SK-N-DZ (cell line): ENCODE results near the gene FAM222B.
A peak's percentile ranks its signal among the peaks of the same experiment; 100 is the strongest.

Experiments
- DNase-seq: peaks from one replicate; pipeline ENCODE4 v3.0.0-alpha.2; 2015; ENCODE audit warnings: low spot score

FAM222B gene

GRCh38 chr17:28777178-28777577 lies 65.4 kb downstream of the FAM222B start:
- DNase-seq: no peak

GRCh38 chr17:28774206-28774605 lies 68.4 kb downstream of the FAM222B start:
- DNase-seq: no peak

- DNase-seq: no peak
Observed at GRCh38 chr17:28773736-28774135, 68.9 kb downstream of the FAM222B start.

GRCh38 chr17:28765038-28765437 lies 77.6 kb downstream of the FAM222B start:
- DNase-seq: no peak

GRCh38 chr17:28763804-28764266 lies 78.8 kb downstream of the FAM222B start:
- peak; percentile 75 for DNase-seq

- no peak for DNase-seq
Observed at GRCh38 chr17:28763137-28763799, 79.3 kb downstream of the FAM222B start.

GRCh38 chr17:28760601-28761562 lies 81.7 kb downstream of the FAM222B start:
- no peak for DNase-seq

GRCh38 chr17:28759256-28759865 lies 83.2 kb downstream of the FAM222B start:
- no peak for DNase-seq

GRCh38 chr17:28758411-28759121 lies 84.0 kb downstream of the FAM222B start:
- no peak for DNase-seq

GRCh38 chr17:28756049-28756804 lies 86.4 kb downstream of the FAM222B start:
- no peak for DNase-seq

GRCh38 chr17:28755486-28755885 lies 87.1 kb downstream of the FAM222B start:
- no peak for DNase-seq

GRCh38 chr17:28751600-28752366 lies 90.8 kb downstream of the FAM222B start:
- DNase-seq: no peak

- peak; percentile 93 for DNase-seq
Observed at GRCh38 chr17:28750178-28751047, 92.2 kb downstream of the FAM222B start.

- no peak for DNase-seq
Observed at GRCh38 chr17:28749516-28750177, 92.9 kb downstream of the FAM222B start.

GRCh38 chr17:28748852-28749515 lies 93.6 kb downstream of the FAM222B start:
- DNase-seq: no peak

GRCh38 chr17:28747801-28748750 lies 94.5 kb downstream of the FAM222B start:
- no peak for DNase-seq
